Fibroblast of skin of back (primary cell): Measurements from ENCODE around the gene HOXA7.

ENCODE experiments used
- DNase-seq: peaks from one replicate; pipeline ENCODE4 v3.0.0-alpha.2; 2013

HOXA7 gene

GRCh38 chr7:27105301-27106031, 51.0 kb downstream of the HOXA7 start:
- DNase-seq: no peak

GRCh38 chr7:27104341-27105058, 52.0 kb downstream of the HOXA7 start:
- no peak for DNase-seq
